Measurements from ENCODE around the gene SAMD10. TPM values are rescaled to one million over a fixed set of nuclear protein-coding genes. Genes with fewer than 3 reads are reported as not detected.

SAMD10 gene
- total and polyA plus RNA-seq, 2 of the 8 experiments (the other 6 are each of a cell fraction or from before 2014, with no cell fraction given) = 3.0 to 5.2 TPM

DNA sequence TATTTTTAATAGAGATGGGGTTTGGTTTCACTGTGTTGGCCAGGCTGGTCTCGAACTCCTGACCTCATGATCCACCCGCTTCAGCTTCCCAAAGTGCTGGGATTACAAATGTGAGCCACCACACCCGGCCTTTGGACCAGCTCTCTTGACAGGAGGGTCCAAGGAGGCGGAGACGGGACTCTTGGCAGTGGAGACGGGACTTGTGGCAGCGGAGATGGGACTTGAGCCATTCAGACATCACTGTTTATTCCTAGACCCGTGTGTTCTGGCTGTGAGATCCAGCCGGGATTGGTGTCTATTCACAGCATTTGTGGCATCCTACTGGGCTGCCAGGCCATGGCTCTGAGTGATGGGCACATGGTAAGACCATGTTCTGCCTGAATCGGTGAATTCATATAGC is 27.0 kb upstream of the SAMD10 start:
- H3K4ac ChIP-seq (replicated peaks; ENCODE audit: insufficient read length, low read depth, low read length) = no peak overlapping the region
- no peak overlapping the region for H2AK5ac ChIP-seq (ENCODE audit: low read depth, low read length)
- ChIA-PET POLR2A (ENCODE audit: partially characterized antibody) (no interaction called here), CTCF (ENCODE audit: partially characterized antibody) (interaction anchor here (0.6 to 2.0 kb wide), 5 partner anchors 12 to 139 kb away, joined by 3 to 6 read pairs (median 4); no protein-coding TSS in a partner anchor)
- H3K23ac ChIP-seq (ENCODE audit: insufficient read length) = no peak overlapping the region
- H3K18ac ChIP-seq (ENCODE audit: extremely low read depth, low read length) = no peak overlapping the region
- H3K14ac ChIP-seq (ENCODE audit: insufficient read length) = no peak overlapping the region
- H3K27me3 ChIP-seq (replicated peaks in 1 of 4; ENCODE audit: control insufficient read depth in 3 of 4, extremely low read depth in 1 of 4, insufficient read depth in 3 of 4, low read length in 3 of 4) = no peaks in the 10 kb centered on the region
- no peaks in the 10 kb centered on the region for H3K9me3 ChIP-seq (ENCODE audit: insufficient read depth in 2 of 2, low read depth in 1 of 2, low read length in 1 of 2)
- DNase-seq (ENCODE audit: low read depth in 1 of 2, low spot score in 2 of 2) (no peak), FAIRE-seq (no peak)
- no peaks in the 10 kb centered on the region for H3K23me2 ChIP-seq (ENCODE audit: low read depth, low read length)
- H3K4me1 ChIP-seq (replicated peaks in 1 of 4; ENCODE audit: control insufficient read depth in 3 of 4, insufficient read depth in 4 of 4, low read length in 3 of 4) = no peaks in the 10 kb centered on the region
- H2AFZ ChIP-seq (ENCODE audit: low read length) = no peak overlapping the region
- H4K5ac ChIP-seq (ENCODE audit: insufficient read length, low read depth, low read length) = no peak overlapping the region
- no peak overlapping the region for H3K27ac ChIP-seq (ENCODE audit: low read depth, low read length)
- no peak overlapping the region for H2BK12ac ChIP-seq (ENCODE audit: low read depth, low read length)
- no peak overlapping the region for H4K8ac ChIP-seq (ENCODE audit: extremely low read depth, insufficient read depth, low read length)
- H3K4me2 ChIP-seq (ENCODE audit: insufficient read depth in 1 of 2, low read depth in 2 of 2, low read length in 2 of 2) = no peak overlapping the region
- H2BK20ac ChIP-seq (ENCODE audit: low read length) = no peak overlapping the region
- peaks cover 0 to 5% of the 10 kb centered on the region in 2 experiments; a peak in 2 of 4 replicates for H3K79me2 ChIP-seq (ENCODE audit: control insufficient read depth in 1 of 2, insufficient read depth in 2 of 2, low read length in 2 of 2)
- no peak overlapping the region for H3K56ac ChIP-seq (replicated peaks; ENCODE audit: insufficient read length, low read depth, low read length)
- H3K36me3 ChIP-seq (ENCODE audit: control insufficient read depth in 2 of 4, insufficient read depth in 4 of 4, low read length in 3 of 4) = peaks cover 11 to 53% (median 26%) of the 10 kb centered on the region in 4 experiments; a peak in 7 of 8 replicates
- H2BK120ac ChIP-seq (replicated peaks; ENCODE audit: low read depth, low read length) = no peak overlapping the region
- 90% methylated on average over 10 of the region's 10 CpGs; no CpG with 5 or more reads in 1 of the 2 experiments for WGBS, 2 experiments (ENCODE audit: extremely low coverage in 1 of 2, insufficient coverage in 1 of 2, insufficient read length in 1 of 2, insufficient replicate concordance in 2 of 2, low coverage in 1 of 2, low lambda C conversion rate in 2 of 2, missing lambda C conversion rate in 1 of 2)
- H3K4me3 ChIP-seq (ENCODE audit: extremely low read depth in 1 of 4, insufficient read depth in 2 of 4, low read depth in 3 of 4, low read length in 4 of 4) = no peak overlapping the region
- peaks cover 10 to 11% of the 10 kb centered on the region in 2 experiments for H4K20me1 ChIP-seq (replicated peaks in 1 of 2; ENCODE audit: control insufficient read depth in 1 of 2, insufficient read depth in 2 of 2, low read length in 2 of 2)
- H2BK5ac ChIP-seq (ENCODE audit: low read depth, low read length) = no peak overlapping the region
- no peak overlapping the region for H2BK15ac ChIP-seq (ENCODE audit: low read length)
- H3K79me1 ChIP-seq (ENCODE audit: low read depth, low read length) = peaks cover 7% of the 10 kb centered on the region
- H3K9ac ChIP-seq (replicated peaks in 1 of 4; ENCODE audit: extremely low read depth in 1 of 4, low read depth in 3 of 4, low read length in 3 of 4) = no peak overlapping the region
- no peak overlapping the region for H4K91ac ChIP-seq (replicated peaks; ENCODE audit: insufficient read length, low read length)
- no peak for TF ChIP-seq MAFK (IDR thresholded peaks at IDR 0.05; ENCODE audit: low read depth, low read length)
- TF ChIP-seq KDM5A (IDR thresholded peaks at IDR 0.05; ENCODE audit: low read length) = no peak

Measured in H1 (cell line).